MCF 10A (cell line): ENCODE data around the gene CYP11A1. TPM values are rescaled to one million over a fixed set of nuclear protein-coding genes. Genes with fewer than 3 reads are reported as not detected.

Experiments used
- BruUV-seq: library from RNA; stranded (reverse); fragments of 400-500 nt; replicated peaks from 2 replicates; lab custom pipeline; 2021; lab: Mats Ljungman, UMichigan
- CTCF ChIA-PET: fragments of 300-600 bp; sonication (Branson Sonifier 250); formaldehyde crosslinking; extraction: SDS; loops from one replicate; lab custom pipeline; 2021; ENCODE audit warnings: antibody characterized with exemption, inconsistent platforms; lab: Yijun Ruan, JAX
- POLR2A ChIA-PET: fragments of 300-600, 350-650 bp; sonication (Branson Sonifier 250); formaldehyde crosslinking; extraction: SDS; loops from one replicate; lab custom pipeline; 2020; ENCODE audit warnings: antibody characterized with exemption, inconsistent platforms; lab: Yijun Ruan, JAX
- DNase-seq: peaks from one replicate; pipeline ENCODE4 v3.0.0-alpha.2; 2018; ENCODE audit not compliant: unreplicated experiment
- H3K27ac Mint-ChIP-seq: one replicate; pipeline ENCODE4 v1.8.0; 2022; ENCODE audit warnings: mild to moderate bottlenecking, low read depth, mixed read lengths; ENCODE audit not compliant: unreplicated experiment
- H3K27me3 Mint-ChIP-seq: one replicate; pipeline ENCODE4 v1.8.0; 2022; ENCODE audit warnings: mixed read lengths; ENCODE audit not compliant: insufficient read depth, unreplicated experiment
- H3K36me3 Mint-ChIP-seq: one replicate; pipeline ENCODE4 v1.8.0; 2022; ENCODE audit warnings: mild to moderate bottlenecking, moderate library complexity, mixed read lengths; ENCODE audit not compliant: insufficient read depth, unreplicated experiment
- H3K4me1 Mint-ChIP-seq: one replicate; pipeline ENCODE4 v1.8.0; 2022; ENCODE audit warnings: mixed read lengths; ENCODE audit not compliant: insufficient read depth, unreplicated experiment
- H3K4me3 Mint-ChIP-seq: one replicate; pipeline ENCODE4 v1.8.0; 2022; ENCODE audit warnings: mild to moderate bottlenecking, moderate library complexity, mixed read lengths; ENCODE audit not compliant: unreplicated experiment
- H3K9me3 Mint-ChIP-seq: one replicate; pipeline ENCODE4 v1.8.0; 2022; ENCODE audit warnings: mixed read lengths; ENCODE audit not compliant: unreplicated experiment
- intact Hi-C: fragments of 100-400 bp; cut with micrococcal nuclease; formaldehyde crosslinking; loops from 2 replicates; pipeline ENCODE4 v1.14.1; 2022
- total RNA-seq: library from RNA; stranded (reverse); gene quantifications from 2 replicates; pipeline ENCODE4 v1.2.3, GENCODE V29; 2022
- TF ChIP-seq, protein P1 (sequence below): fragments of 200-600 bp; IDR thresholded peaks from one replicate; pipeline ENCODE4 v1.8.0; 2022; ENCODE audit warnings: antibody characterized with exemption, mild to moderate bottlenecking; ENCODE audit not compliant: unreplicated experiment

The CYP11A1 gene
- total RNA-seq, 1 experiment from 2014 or later: not detected

DNA sequence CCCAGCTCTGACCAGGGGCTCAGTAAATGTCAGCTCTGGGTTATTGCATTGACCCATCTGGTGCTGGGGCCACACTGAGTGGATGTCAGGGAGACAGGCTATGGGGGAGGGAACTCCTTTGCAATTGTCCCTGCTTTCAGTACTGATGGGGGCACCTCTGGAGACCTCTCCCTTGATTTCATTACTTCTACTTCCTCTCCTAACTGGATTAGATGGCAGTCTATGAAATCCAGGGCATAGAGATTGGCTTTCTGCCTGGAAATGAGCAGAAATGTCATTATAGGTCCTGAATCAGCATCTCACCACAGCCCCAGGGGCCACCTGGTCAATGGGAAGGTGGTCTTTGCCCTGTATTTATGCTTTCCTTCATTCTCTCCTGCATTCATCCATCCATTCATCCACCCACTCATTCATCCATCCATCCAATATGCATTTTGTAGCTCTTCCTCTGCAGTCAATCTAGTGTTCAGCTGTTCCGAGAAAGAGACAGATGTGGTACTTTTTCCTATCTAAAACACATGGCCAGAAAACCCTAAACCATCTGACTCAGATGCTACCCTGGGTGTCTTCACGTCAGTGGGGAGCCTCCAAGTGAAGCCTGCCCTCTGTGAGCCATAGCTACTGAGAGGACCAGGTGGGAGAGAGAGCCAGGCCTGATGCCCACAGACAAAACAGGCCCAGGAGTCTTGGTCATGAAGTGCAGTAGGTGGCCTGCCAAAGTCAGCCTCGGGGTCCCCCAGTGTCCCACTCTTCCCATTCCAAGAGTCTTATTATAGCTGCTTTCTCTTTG, 74.2 kb downstream of the CYP11A1 start:
- TF ChIP-seq, protein P1, sequence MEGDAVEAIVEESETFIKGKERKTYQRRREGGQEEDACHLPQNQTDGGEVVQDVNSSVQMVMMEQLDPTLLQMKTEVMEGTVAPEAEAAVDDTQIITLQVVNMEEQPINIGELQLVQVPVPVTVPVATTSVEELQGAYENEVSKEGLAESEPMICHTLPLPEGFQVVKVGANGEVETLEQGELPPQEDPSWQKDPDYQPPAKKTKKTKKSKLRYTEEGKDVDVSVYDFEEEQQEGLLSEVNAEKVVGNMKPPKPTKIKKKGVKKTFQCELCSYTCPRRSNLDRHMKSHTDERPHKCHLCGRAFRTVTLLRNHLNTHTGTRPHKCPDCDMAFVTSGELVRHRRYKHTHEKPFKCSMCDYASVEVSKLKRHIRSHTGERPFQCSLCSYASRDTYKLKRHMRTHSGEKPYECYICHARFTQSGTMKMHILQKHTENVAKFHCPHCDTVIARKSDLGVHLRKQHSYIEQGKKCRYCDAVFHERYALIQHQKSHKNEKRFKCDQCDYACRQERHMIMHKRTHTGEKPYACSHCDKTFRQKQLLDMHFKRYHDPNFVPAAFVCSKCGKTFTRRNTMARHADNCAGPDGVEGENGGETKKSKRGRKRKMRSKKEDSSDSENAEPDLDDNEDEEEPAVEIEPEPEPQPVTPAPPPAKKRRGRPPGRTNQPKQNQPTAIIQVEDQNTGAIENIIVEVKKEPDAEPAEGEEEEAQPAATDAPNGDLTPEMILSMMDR: no peak
- ChIA-PET POLR2A (no interaction called here), CTCF (interaction anchor here (0.5 to 0.7 kb wide), 4 partner anchors 8 to 54 kb away, joined by 3 read pairs; no protein-coding TSS in a partner anchor)
- Mint-ChIP-seq H3K36me3 (no peaks in the 10 kb centered on the region), H3K4me3 (no peak overlapping the region), H3K9me3 (no peaks in the 10 kb centered on the region), H3K27me3 (peaks cover 49% of the 10 kb centered on the region), H3K4me1 (no peaks in the 10 kb centered on the region), H3K27ac (no peak overlapping the region)
- intact Hi-C loops: no loop called here
- no TSS peak for BruUV-seq
- DNase-seq: no peak

DNA sequence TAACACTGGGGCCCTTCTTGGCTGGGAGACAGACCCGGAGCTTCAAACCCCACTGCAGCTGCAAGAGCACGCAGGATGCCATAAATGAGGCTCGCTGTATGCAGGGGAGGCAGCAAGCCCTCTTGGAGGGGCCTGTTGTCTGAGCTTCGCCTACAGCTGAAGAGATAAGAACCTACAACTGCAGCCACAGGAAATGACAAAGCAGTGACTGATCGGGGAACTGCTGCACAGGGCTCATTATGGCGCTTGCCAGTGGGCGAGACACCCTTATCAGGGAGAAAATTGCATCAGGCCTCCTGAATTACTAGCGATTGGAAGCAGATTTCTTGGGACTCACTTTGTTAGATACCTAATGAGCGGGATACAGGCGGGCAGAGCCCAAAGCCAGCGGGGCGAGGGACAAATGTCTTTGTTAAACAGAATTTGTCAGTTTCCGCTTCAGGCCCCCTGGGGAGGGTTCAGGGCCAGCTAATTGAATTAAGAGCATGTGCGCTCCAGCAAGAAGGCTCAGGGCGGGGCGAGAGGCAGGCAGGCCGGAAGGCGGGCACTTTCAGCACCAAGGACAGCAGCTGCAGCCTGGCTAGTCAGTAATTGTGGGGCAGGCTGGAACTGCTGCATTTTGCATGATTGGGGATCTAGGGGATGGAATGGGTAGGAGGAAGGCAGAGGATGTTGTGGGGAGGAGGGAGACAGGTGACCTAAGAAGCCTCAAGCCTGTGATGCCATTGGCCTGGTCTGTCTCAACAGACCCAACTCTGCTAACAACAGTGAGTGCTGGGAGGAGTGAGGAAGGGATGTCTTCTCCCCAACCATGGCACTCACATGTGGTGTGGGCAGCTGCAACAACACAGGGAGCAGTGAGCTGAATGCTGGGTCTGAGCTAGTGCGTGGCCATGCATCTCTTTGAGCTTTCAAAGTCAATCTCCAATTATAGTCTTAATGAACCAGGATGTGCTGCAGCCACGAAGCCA, 76.1 kb downstream of the CYP11A1 start:
- CTCF ChIA-PET: interaction anchor here (0.6 to 1.0 kb wide), 4 partner anchors 16 to 403 kb away, joined by 3 to 5 read pairs (median 4); no protein-coding TSS in a partner anchor
- Mint-ChIP-seq H3K9me3 (no peaks in the 10 kb centered on the region), H3K27ac (no peak overlapping the region), H3K4me3 (no peak overlapping the region), H3K27me3 (peaks cover 57% of the 10 kb centered on the region), H3K36me3 (no peaks in the 10 kb centered on the region), H3K4me1 (no peaks in the 10 kb centered on the region)
- TF ChIP-seq, protein P1: no peak
- BruUV-seq: no TSS peak
- peak; percentile 69 for DNase-seq
- POLR2A ChIA-PET: no interaction called here
- intact Hi-C loops: no loop called here

DNA sequence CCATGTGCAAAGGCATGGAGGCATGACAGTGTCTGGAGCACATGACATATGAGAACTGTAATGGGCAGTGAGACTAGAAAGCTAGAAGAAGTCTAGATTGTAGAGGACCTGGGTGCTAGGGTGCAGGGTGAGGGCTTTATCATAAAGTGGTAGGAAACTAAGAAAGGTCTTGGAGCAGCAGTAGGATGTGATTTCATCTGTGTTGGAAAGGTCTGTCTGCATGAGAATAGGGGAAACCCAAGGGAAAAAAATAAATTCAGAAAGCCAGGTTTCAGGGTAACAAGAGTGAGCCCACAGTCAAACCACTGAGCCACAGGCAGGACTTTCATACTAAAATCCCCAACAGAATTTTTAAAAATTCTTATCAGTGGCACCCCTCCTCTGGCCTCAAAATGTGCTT, 76.8 kb downstream of the CYP11A1 start:
- no peak for DNase-seq
- H3K4me3 Mint-ChIP-seq: no peak overlapping the region
- TF ChIP-seq, protein P1: no peak
- H3K27ac Mint-ChIP-seq: no peak overlapping the region
- peaks cover 63% of the 10 kb centered on the region for H3K27me3 Mint-ChIP-seq
- POLR2A ChIA-PET: no interaction called here
- H3K4me1 Mint-ChIP-seq: no peaks in the 10 kb centered on the region
- intact Hi-C loops: no loop called here
- no peaks in the 10 kb centered on the region for H3K36me3 Mint-ChIP-seq
- no TSS peak for BruUV-seq
- CTCF ChIA-PET: interaction anchor here (1.0 kb wide), 1 partner anchor 164 kb away, joined by 3 read pairs; no protein-coding TSS in a partner anchor
- no peaks in the 10 kb centered on the region for H3K9me3 Mint-ChIP-seq

DNA sequence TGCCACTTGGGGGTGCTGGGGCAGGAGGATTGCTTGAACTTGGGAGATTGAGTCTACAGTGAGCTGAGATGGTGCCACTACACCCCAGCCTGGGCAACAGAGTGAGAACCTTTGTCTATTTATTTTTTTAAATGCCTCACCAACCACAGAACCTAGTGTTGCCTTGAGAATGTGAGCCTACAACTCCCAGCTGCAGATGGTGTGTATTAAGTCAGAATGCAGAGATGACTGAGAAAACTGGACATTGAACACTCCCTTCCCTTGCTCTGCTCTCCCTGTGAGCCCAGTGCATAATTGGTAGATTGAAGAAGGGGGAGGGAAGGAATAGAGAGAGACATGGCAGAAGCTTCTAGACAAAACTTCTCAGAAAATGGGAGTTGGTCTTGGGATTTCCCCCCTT, 77.8 kb downstream of the CYP11A1 start:
- no peak for DNase-seq
- Mint-ChIP-seq H3K36me3 (no peaks in the 10 kb centered on the region), H3K4me1 (no peaks in the 10 kb centered on the region), H3K4me3 (no peak overlapping the region), H3K27ac (no peak overlapping the region), H3K9me3 (no peaks in the 10 kb centered on the region), H3K27me3 (peaks cover 63% of the 10 kb centered on the region)
- POLR2A ChIA-PET: no interaction called here
- TF ChIP-seq, protein P1: no peak
- CTCF ChIA-PET: interaction anchor here (1.5 kb wide), 1 partner anchor 161 kb away, joined by 5 read pairs; no protein-coding TSS in a partner anchor
- intact Hi-C loops: no loop called here
- no TSS peak for BruUV-seq
